Ishikawa (cell line): ENCODE results near the gene RALY.

Experiments
- CREB1 ChIP-seq: IDR thresholded peaks from 2 replicates; pipeline ENCODE4 v1.6.1; 2012; ENCODE audit warnings: low read depth
- EP300 ChIP-seq: IDR thresholded peaks from 2 replicates; pipeline ENCODE4 v1.6.1; 2012; ENCODE audit warnings: borderline replicate concordance
- FOXM1 ChIP-seq: IDR thresholded peaks from 2 replicates; pipeline ENCODE4 v1.6.1; 2012; ENCODE audit warnings: low read depth, borderline replicate concordance
- MAX ChIP-seq: IDR thresholded peaks from 2 replicates; pipeline ENCODE4 v1.6.1; 2012
- RAD21 ChIP-seq: IDR thresholded peaks from 2 replicates; pipeline ENCODE4 v1.6.1; 2012; ENCODE audit warnings: low read depth
- TEAD4 ChIP-seq: IDR thresholded peaks from 2 replicates; pipeline ENCODE4 v1.6.1; 2012
- USF1 ChIP-seq: IDR thresholded peaks from 2 replicates; pipeline ENCODE4 v1.6.1; 2012
- YY1 ChIP-seq: IDR thresholded peaks from 2 replicates; pipeline ENCODE4 v1.6.1; 2012; ENCODE audit warnings: low read depth

GRCh38 chr20:34074101-34074760 lies 80.5 kb downstream of the RALY start:
- TF ChIP-seq YY1 (no peak), MAX (no peak), USF1 (no peak), CREB1 (no peak), EP300 (no peak), FOXM1 (no peak), TEAD4 (no peak), RAD21 (no peak)
